Measurements from ENCODE around the gene SPON1. TPM values are rescaled to one million over a fixed set of nuclear protein-coding genes. Genes with fewer than 3 reads are reported as not detected.
"Not testable (repeated sequence)": the region's sequence is repeated elsewhere in the genome, so short reads cannot be mapped to it uniquely, and the experiment has no call there.

The SPON1 gene
- total RNA-seq, result 3.1 TPM

- ATAC-seq, result peak; percentile 33
Observed at GRCh38 chr11:13962562-13963168, at the start of gene SPON1. Gene SPON1, plus strand, starts transcription at chr11:13962723. Its CDS starts 182 bp downstream, at chr11:13962905.

- no peak for ATAC-seq
Observed at GRCh38 chr11:13917264-13917663, 45.3 kb upstream of the SPON1 start.

- ATAC-seq, result no peak
Observed at GRCh38 chr11:13917904-13918303, 44.6 kb upstream of the SPON1 start.

- ATAC-seq, result no peak
Observed at GRCh38 chr11:13920756-13921155, 41.8 kb upstream of the SPON1 start.

GRCh38 chr11:13921545-13921944 is 41.0 kb upstream of the SPON1 start:
- ATAC-seq, result no peak

- ATAC-seq, result peak; percentile 54
Observed at GRCh38 chr11:13923182-13923581, 39.3 kb upstream of the SPON1 start.

GRCh38 chr11:13923716-13924650 is 38.5 kb upstream of the SPON1 start:
- peak; percentile 62 for ATAC-seq

- no peak for ATAC-seq
Observed at GRCh38 chr11:13924801-13925327, 37.7 kb upstream of the SPON1 start.

GRCh38 chr11:13926366-13926765 is 36.2 kb upstream of the SPON1 start:
- ATAC-seq, result not testable (repeated sequence)

- no peak for ATAC-seq
Observed at GRCh38 chr11:13926981-13927380, 35.5 kb upstream of the SPON1 start.

GRCh38 chr11:13927481-13927880 is 35.0 kb upstream of the SPON1 start:
- no peak for ATAC-seq

- ATAC-seq, result peak; percentile 76
Observed at GRCh38 chr11:13928566-13929251, 33.8 kb upstream of the SPON1 start.

GRCh38 chr11:13929395-13929891 is 33.1 kb upstream of the SPON1 start:
- no peak for ATAC-seq

GRCh38 chr11:13931356-13931755 is 31.2 kb upstream of the SPON1 start:
- no peak for ATAC-seq

- not testable (repeated sequence) for ATAC-seq
Observed at GRCh38 chr11:13937154-13937553, 25.4 kb upstream of the SPON1 start.

GRCh38 chr11:13938829-13939228 is 23.7 kb upstream of the SPON1 start:
- ATAC-seq, result not testable (repeated sequence)

GRCh38 chr11:13939961-13940906 is 22.3 kb upstream of the SPON1 start:
- ATAC-seq, result peak; percentile 83

GRCh38 chr11:13940907-13941256 is 21.6 kb upstream of the SPON1 start:
- ATAC-seq, result no peak

- ATAC-seq, result no peak
Observed at GRCh38 chr11:13941775-13942174, 20.7 kb upstream of the SPON1 start.

- no peak for ATAC-seq
Observed at GRCh38 chr11:13942378-13942777, 20.1 kb upstream of the SPON1 start.

GRCh38 chr11:13942971-13943381 is 19.5 kb upstream of the SPON1 start:
- ATAC-seq, result peak; percentile 50

GRCh38 chr11:13944016-13944415 is 18.5 kb upstream of the SPON1 start:
- peak; percentile 23 for ATAC-seq

Measured in esophagus mucosa (tissue), 1 donor.